Hepatocyte (in vitro differentiated cells): ENCODE measurements around the gene IQCF5.

Source experiments
- CTCF ChIP-seq: fragments of 200-600 bp; sonication (generic); IDR thresholded peaks from 2 replicates; pipeline ENCODE4 v1.5.1; 2016; ENCODE audit warnings: antibody characterized with exemption, mild to moderate bottlenecking; ENCODE audit not compliant: poor library complexity
- EZH2phosphoT487 ChIP-seq: fragments of 200-600 bp; sonication (generic); IDR thresholded peaks from one replicate; pipeline ENCODE4 v1.6.1; 2018; ENCODE audit warnings: antibody characterized with exemption, mild to moderate bottlenecking, low read depth, moderate library complexity; ENCODE audit not compliant: unreplicated experiment, severe bottlenecking

- TF ChIP-seq CTCF (no peak), EZH2phosphoT487 (no peak)
These were observed 47.1 kb downstream of the IQCF5 start for GRCh38 chr3:51828297-51828696.
